Right renal pelvis (tissue), 4 donors: ENCODE results near the gene TMEM238. TPM values are rescaled to one million over a fixed set of nuclear protein-coding genes. Genes with fewer than 3 reads are reported as not detected.

Experiments used
- DNase-seq, 4 donors: peaks; one replicate each; pipeline ENCODE4 v3.0.0-alpha.2; 2013; ENCODE audit warnings: low read depth in 4 of 4, low spot score in 3 of 4, missing footprints in 1 of 4
- polyA plus RNA-seq, 4 donors: library from polyadenylated mRNA; unstranded; fragments of 120-200 nt; gene quantifications; one replicate each; pipeline ENCODE4 v1.2.1, GENCODE V29; 2013; ENCODE audit not compliant: insufficient read length in 4 of 4

The TMEM238 gene
- polyA plus RNA-seq, 4 donors: 0.22 to 1.6 (median 0.62) TPM

DNA sequence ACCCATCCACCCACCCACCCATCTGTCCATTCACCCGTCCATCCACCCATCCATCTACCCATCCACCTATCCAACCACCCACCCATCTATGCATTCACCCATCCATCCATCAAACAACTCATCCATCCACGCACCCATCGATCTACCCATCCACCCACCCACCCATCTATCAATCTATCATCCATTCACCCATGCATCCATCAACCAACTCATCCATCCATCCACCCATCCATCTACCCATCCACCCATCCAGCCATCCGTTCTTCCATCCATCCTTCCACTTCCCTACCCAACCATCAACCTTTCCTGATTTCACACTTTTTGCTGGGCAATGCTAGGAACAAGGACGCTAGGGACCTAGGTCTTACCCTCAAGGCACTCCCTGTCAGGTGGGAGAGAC lies 2.1 kb downstream of the TMEM238 start:
- DNase-seq: no peak

DNA sequence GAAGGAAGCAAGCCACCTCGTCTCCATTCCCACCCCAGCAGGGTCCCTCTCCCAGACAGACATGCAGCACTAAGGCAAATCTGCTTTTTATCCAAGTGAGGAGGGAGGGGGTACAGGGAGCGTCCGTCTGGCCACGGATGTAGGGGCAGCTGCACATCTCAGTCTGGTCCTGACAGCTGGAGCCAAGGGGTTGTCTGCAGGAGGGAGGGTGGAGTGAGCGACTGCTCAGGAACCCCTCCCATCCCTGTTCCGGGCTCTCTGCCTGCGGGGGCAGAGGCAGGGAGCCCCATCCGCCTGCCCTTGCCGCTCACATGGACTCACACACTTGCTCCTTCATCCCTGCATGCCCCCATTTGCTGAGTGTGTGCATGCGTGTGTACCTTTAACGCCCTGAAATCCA lies 4.9 kb downstream of the TMEM238 start:
- DNase-seq: no peak

DNA sequence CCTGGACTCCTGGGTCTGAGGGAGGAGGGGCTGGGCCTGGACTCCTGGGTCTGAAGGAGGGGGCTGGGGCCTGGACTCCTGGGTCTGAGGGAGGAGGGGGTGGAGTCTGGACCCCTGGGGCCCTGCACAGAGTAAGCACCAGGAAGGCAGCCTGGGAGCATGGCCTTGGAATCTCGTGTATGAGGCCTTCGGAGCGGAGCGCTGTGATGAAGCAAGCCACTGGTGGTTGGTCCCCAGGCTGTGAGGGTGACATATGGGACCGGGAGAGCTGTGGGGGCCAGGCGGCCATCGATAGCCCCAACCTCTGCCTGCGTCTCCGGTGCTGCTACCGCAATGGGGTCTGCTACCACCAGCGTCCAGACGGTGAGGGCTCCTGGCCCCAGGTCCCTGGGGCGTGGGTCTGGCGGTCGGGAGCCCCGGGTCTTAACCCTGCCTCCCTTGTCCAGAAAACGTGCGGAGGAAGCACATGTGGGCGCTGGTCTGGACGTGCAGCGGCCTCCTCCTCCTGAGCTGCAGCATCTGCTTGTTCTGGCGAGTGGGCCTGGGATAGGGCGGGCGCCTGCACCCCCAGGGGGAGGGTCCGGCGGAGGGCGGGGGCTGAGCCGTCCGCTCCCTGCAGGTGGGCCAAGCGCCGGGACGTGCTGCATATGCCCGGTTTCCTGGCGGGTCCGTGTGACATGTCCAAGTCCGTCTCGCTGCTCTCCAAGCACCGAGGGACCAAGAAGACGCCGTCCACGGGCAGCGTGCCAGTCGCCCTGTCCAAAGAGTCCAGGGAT lies 6.5 kb downstream of the TMEM238 start:
- no peak for DNase-seq

DNA sequence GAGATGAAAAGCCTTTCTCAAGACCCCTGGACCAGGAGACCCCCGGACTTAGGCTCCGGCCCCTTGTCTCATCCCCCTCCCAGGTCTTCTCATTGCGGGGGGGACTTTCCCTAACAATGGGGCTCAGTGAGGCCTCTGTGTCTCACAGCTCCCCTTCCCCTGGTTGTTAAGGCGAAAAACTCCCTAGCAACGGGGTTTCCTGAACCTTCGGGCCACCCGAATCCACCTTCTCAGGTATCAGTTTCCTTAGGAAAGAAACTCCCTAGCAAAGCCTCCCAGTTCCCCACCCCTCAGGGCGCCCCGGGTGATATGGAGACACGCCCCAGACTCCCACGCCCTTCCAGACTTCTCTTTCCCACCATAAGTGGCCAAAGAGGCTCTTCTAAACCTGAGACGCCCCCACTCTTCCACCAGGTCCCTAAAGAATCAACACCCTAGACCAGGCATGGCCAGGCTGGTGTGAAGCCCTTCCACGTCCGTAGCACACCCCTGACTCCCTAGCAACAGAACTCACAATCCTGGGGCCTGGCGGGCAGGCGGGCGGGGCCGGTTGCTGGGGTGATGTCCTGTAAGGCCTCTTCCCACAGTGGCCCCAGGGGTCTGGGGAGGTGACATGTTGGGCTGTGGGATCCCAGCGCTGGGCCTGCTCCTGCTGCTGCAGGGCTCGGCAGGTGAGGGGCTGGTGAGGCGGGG lies 7.7 kb downstream of the TMEM238 start, which contains the start of gene TMEM190:
TMEM190 (plus strand) TSS at position 586 of the 693 bp plus-strand sequence; CDS start at position 614, 28 bp downstream.
- no peak for DNase-seq

DNA sequence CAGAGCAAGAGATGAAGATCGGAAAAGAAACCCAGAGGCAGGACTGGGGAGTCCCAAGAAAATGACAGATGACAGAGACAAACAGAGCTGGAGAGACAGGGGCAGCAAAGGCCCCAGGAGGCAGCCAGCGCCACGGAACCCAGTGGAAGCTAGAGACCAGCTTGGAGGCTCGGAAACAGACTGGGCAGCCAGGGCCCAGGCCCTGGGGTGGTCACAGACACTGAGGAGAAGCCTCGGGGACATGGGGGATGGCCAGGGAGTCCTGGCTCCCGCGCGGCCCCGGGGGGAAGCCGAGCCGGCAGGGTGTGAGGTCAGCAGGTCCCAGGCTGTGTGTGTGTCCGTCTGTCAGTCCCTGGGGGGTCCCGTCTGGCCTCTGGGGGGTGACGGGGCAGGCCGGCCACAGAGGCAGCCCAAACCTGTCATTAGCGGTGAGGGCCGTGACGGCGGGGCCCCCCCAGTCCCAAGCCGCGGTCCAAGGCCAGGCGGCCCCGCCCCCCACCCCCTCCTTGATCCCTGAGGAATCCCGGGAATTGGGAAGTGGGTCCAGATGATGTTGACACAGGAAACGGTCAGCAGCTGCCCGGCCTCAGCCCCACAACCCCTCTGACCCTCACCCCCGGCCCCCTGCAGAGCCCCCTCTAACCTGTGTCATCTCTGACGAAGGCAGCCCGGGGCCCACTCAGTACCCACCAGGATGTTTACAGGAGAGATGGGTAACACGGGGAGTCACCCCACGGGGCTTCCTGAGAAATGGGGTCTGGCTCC lies 9.9 kb downstream of the TMEM238 start:
- no peak for DNase-seq

DNA sequence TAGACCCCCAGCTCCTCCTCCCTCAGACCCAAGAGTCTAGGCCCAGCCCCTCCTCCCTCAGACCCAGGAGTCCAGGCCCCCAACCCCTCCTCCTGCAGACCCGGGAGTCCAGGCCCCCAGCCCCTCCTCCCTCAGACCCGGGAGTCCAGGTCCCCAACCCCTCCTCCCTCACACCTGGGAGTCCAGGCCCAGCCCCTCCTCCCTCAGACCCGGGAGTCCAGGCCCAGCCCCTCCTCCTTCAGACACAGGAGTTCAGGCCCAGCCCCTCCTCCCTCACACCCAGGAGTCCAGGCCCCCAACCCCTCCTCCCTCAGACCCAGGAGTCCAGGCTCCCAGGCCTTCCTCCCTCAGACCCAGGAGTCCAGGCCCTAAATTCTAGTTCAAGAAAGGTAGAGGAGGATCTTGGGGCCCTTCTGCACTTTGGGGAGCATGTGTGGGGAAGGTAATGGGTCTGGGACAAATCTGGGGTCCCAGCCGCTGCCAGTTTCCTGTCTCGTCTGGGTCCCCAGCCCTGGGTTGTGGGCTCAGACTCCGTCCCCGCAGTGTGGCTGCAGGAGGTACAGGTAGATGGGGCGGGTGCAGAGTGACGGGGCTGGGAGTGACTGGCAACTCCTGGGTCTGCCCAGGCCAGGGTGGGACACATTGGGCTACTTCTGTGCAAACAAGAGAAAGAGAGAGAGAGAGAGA lies 10.6 kb downstream of the TMEM238 start:
- DNase-seq: no peak

DNA sequence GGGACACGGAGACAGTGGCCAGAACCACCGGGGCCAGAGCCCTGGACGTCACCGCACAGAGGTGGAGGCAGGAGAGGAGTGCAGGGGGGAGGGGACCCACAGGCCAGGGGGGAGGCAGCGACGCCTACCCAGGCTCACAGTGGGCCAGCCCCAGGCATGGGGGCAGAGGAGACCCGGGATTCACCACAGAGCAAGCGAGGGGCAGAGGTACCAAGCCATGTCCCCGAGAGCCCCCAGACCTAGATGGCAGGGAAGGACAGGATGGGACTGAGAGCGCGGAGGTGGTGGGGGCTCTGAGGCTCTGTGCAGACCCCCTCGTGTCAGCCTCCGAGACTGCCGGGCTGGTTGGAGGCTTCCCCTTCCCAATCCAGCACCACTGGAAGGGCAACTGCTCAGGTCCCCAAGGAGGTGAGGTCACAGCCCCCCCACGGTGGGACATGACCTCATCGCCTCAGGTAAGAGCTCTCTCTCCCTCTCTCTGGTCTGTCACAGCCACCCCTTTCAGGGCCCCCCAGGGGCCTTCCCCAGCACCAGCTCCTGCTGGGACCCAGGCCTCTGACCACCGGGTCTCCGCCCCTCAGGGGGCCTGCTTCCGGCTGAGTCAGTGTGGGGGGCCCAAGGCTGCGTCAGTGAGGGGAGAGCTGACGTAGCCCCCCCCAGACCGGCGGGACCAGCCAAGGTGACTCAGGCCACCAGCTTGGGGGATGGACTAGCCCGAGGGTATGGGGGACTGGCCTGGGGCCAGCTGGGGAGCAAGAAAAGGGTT lies 11.6 kb downstream of the TMEM238 start:
- DNase-seq: no peak

DNA sequence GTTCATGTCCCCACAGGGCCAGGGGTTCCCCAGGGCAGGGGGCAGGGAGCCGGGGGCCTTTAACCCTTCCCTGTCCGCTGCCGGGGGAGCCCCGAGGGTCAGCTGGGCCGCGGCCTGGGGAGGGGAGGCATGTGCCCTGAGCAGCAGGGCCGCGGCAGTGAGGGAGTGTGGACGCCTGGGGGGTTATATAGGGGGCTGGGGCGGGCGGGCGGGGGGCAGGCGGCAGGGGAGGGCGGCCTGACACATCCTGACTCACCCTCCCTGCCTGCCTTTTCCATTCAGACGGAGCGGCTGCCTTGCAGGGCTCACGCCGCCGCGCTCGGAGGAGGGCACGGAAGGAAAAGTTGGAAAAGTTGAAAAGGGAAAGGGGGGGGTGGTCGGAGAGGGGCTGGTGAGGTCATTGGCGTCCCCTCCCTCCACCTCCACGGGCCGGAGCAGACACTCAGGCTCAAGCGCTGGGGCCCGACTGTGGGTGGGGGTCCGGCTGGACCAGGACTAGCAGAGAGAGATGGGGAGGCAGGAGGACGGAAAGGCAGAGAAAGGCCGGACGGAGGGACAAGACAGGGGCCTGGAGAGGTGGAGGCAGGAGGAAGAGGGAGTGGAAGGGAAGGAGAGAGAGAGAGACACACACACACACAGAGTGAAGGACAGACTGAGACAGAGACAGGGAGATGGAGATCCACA lies 13.6 kb downstream of the TMEM238 start, which contains the start of gene IL11:
IL11 (minus strand) TSS at position 159 of the 684 bp plus-strand sequence; CDS start at position 6, 153 bp downstream.
- DNase-seq: no peak

DNA sequence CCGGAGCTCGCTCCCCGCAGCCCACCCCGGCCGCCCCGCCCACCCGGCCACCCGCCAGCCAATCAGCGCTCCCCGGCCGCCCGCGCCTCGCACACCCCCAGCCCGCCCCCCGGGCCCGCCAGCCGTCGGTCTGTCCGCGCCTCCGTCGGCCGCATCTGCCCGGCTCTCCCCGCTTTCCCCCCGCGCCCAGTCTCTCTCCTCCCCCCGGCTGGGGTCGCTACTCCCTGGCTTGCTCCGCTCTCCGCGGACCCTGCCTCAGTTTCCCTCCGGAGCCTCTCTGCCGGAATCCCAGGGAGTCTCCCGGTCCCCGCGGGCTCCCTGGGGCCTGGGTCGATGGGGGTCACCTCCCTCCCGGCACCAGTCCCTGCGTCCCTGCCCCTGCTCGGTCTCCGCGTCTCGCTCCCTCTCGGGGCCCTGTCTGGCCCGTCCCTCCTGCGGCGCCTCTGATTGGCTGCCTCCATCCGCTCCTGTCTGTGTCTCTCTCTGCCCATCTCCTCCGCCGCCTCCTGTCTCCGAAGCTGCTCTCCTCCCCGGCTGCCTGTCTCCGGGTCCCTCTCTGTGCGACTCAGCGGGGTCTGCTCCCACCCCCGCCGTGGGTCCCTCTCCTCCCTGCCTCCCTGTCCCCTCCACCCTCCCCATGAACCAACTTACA lies 14.3 kb downstream of the TMEM238 start:
- no peak for DNase-seq

DNA sequence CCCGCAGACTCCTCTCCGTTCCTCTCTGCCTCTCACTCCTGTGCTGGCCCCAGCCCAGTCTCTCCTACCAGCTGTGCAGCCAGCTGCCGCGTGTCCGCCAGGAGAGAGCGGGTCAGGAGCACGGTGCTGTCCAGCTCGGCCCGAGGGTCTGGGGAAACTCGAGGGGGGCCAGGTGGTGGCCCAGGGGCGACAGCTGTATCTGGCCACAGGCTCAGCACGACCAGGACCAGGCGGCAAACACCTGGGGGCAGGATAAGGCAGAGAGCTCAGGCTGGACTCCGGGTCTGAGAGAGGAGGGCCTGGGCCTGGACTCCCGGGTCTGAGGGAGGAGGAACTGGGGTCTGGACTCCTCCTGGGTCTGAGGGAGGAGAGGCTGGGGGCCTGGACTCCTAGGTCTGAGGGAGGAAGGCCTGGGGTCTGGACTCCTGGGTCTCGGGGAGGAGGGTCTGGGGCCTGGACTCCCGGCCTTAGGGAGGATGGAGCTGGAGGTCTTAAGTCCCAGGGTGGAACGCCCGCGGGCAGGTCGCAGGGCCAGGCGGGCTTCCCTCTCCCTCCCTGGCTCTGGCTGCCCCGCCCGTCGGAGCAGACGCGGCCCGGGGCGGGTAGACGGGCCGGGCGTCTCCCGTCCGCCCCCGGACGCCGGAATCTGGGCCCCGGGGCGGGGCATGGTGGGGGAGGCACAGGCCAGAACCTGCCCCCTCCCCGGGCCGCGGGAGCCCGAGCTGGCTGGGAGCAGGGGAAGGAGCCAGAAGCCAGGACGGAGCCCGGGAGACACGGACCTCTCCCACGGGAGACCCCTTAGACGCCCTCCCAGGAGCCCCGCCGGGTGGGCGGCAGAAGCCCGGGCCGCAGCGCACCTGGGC lies 15.2 kb downstream of the TMEM238 start:
- no peak for DNase-seq

DNA sequence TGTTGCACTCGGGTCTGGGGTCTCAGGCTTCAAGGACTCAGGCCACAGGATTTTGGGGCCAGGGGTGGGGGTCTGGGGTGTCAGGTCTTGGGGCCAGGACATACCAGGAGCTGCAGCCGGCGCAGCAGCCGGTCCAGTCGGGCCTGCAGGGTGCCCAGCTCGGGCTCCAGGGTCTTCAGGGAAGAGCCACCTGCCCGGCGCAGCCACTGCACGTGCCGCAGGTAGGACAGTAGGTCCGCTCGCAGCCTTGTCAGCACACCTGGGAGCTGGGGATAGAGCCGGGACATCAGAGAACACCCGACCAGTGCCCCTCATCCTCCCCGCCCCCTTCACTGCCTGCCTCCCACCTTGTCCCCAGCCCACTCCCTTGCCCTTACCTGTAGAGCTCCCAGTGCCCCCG lies 16.0 kb downstream of the TMEM238 start:
- DNase-seq: no peak

DNA sequence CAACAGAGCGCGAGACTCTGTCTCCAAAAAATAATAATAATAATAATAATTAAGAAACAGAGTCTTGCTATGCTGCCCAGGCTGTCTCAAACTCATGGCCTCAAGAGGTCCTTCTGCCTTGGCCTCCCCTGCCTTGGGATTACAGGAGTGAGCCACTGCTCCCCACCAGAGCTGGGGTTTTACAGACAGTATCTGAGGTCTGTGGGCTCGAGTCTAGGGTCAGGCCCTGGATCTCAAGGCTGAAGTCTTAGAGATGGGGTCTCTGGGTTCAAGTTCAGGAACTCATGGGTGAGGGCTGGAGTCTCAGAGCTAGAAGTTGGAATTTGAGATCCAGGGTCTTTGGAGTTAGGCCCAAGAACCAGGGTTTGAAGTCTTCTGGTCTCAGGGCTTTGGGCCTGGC lies 17.3 kb downstream of the TMEM238 start:
- DNase-seq: no peak

DNA sequence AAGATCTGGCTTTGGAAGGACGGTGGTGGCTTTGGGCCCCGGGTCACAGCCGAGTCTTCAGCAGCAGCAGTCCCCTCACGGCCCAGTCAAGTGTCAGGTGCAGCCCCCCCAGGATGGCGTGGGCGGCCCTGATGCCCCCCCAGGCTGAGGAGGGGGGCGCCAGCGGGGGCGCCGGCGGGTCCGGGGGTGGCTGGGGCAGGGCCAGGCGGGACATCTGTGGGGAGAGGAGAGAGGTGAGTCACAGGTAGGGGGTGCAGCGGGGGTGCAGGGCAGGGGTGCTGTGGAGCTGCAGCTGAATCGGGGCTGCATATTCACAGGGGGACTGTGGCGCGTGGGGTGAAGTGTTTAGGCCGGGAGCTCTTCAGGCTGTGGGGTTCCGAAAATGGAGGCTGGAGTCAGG lies 18.1 kb downstream of the TMEM238 start:
- no peak for DNase-seq

DNA sequence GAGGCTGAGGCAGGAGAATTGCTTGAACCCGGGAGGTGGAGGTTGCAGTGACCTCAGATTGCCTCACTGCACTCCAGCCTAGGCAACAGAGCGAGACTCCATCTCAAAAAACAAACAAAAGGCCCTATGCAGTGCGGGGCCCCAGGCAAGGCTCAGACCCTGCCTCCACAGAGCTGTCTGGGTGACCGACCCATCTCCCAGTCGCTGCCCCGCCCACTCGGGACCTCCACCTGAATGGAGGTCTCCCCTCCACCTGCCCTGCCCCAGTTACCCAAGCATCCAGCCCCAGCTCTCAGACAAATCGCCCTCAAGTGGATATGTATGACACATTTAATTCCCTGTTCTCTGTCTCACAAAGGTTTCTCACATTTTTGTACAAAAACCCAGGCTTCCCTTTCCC lies 18.8 kb downstream of the TMEM238 start:
- DNase-seq: no peak

DNA sequence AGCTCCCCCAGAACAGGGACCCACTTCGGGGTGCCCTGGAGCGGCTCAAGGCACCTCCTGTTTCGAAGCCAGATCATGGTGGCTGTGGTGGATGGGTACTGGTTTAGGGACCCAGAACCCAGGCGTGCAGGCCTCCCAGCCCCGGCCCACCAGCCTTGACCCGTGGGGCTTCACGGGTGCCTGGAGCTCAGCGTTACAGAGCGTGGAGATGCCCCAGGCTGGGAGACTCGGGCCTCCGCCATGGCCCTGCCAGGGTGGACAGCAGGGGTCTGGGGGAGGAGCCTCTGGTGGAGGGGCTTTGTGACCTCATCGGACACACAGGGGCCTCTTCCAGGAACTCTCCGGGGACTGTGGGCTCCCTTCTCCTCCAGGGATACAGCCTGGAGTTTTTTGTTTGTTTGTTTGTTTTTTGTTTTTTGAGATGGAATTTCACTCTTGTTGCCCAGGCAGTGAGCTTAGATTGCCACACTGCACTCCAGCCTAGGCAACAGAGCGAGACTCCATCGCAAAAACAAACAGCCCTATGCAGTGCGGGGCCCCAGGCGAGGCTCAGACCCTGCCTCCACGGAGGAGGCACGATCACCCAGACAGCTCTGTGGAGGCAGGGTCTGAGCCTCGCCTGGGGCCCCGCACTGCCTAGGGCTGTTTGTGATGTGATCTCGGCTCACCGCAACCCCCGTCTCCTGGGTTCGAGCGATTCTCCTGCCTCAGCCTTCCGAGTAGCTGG lies 20.9 kb downstream of the TMEM238 start, which contains the start of gene GARIN5B:
GARIN5B (minus strand) TSS at position 271 of the 727 bp plus-strand sequence; CDS start at position 77, 194 bp downstream.
- no peak for DNase-seq

DNA sequence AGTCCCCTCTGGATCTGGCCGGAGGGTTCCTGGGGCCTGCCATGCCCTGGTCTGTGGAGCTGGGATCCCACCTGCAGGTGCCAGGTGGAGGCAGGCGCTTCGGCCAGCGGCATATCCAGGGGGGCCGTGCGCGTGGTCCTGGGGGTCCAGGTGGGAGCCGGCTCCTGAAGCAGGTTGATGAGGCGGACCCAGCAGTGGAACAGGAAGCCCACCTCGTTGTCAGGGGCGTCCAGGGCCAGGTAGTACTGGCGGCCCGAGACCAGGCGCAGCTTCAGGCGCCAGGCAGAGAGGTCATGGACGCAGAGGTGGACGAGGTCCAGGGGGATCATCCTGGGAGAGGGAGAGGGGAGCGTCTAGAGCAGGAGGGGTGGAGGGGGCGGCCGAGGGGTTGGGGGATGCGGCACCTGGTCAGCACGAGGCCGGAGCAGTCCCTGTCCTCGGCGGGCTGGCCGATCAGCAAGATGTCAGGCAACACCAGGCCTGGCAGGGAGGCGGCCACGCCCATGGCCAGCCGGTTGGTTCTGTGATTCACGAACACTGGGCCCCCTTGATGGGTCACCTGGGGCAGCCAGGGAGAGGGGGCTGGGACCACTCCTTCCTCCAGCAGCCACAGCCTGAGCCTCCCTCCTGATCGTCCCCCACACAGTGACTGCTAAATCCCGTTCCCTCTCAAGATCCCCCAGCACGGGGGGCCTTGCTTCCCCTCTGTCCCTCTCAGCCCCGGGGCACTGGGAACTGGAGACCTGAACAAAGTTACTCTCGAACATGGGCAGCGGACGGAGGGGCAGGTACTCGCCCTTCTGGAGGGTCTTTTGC lies 21.7 kb downstream of the TMEM238 start:
- no peak for DNase-seq
